Amniotic stem cell (primary cell): ENCODE results near the gene IL1RAPL1.

Source experiments
- DNase-seq: peaks from one replicate; lab custom pipeline; 2025; lab: John Stamatoyannopoulos, UW

IL1RAPL1 gene

DNA sequence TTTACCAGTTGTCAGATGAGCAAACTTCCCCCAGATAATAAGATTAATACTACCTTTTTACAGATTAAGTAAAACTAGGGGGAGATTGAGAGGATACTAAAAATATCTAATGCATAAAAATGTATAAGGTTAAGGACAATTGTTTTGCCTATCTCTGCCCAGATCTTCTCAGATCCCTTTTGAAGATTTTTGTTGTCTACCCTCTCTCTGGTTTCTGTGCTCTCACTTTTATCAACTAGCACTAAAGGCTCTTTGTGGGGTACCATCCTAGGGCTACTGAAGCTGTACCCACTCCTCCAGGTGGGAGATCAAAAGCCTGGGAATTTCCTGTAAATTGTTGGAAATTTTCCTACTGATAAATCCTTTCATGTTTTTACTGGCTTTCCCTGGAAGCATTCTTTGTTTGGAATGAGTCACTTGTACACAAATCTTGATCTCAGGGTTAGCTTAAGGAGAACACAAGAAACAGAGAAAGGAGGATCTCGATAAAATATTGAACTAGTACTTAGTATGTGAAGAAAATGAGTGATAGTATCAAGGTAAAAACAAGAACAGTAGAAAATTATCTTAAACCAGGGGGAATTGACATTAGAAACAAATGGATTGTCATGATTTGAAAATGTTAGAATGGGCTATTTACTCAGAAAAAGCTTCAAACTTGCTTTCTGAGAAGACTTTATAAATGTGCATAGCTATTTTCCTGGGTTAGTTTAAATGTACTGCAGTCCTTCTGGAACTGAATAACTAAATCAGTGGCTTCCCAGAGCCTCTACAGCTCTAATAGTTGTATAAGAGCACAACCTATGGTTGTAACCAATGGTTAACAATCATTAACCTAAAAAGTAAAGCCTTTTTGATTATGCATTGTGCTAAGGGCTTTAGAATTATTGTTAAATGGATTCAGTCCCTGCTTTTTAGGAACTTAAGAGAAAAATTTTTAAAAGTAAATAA is 948.2 kb downstream of the IL1RAPL1 start:
- no peak for DNase-seq

DNA sequence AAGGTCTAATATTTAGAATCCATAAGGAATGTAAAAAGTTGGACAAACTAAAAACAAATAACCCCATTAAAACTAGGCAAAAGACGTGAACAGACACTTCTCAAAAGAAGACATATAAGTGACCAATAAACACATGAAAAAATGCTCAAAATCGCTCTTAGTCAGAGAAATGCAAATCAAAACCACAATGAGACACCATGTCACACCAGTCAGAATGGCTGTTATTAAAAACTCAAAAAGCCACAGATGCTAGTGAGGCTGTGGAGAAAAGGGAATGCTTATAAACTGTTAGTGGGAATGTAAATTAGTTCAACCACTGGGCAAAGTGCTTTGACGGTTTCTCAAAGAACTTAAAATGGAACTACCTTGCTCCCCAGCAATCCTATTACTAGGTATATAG is 953.8 kb downstream of the IL1RAPL1 start:
- DNase-seq, result no peak

DNA sequence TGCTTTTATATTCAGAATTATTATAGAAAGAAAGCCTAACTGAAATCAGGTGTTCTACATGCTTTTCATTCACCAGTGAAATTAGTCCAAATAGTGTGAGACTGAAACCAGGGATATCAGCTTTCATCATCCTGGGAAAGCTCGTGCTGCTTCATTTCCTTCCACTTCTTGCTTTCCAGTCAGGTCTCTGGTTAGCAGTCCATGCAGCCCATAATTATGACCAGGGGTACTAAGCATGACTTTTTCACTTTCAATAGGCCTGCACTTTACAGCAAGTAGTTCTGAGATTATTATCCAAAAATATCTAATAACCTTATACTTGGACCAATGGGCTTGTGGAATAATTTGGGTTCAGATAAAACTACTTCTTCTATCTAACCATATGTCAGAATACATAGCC is 954.9 kb downstream of the IL1RAPL1 start:
- no peak for DNase-seq

- no peak for DNase-seq
Measured at GRCh38 chrX:29545878-29546277, 958.6 kb downstream of the IL1RAPL1 start.

DNA sequence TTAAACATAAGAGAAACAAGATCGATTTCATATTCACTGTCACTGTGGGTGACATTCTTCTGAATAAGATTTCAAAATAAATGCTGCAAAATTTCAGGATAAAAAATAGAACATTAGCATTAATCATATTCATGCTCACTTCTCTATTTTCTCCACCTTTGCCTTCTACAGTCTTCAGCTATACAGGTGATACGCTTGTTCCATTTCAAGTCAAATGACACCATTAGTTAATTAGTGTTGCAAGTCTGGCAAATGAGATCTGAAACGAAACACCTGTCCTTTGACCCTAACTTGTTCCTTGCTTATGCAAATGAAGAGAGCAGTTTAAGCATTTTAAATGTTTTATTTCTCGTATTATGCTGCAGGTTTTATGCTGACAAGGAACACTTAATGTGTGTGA is 960.6 kb downstream of the IL1RAPL1 start:
- no peak for DNase-seq

DNA sequence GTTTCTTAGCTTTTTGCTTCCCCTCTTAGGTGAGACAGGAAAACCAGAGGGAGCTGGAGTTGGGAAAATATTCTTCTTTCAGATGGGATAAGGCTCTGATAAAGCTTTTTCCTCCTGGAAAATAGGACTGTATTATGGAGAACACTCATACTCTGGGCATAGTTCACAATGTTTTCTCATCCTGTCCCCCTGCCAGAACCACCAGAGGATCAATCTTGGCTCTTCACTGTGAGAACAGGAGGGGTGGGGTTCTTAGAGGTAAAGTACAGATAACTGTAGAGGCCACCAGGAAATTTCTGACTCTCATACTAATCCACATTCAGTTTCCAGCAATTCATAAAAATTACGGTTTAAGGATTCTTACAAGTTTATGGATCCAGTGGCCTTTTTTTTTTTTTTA is 966.3 kb downstream of the IL1RAPL1 start:
- DNase-seq, result no peak

GRCh38 chrX:29555465-29556091 is 968.3 kb downstream of the IL1RAPL1 start:
- DNase-seq, result no peak

DNA sequence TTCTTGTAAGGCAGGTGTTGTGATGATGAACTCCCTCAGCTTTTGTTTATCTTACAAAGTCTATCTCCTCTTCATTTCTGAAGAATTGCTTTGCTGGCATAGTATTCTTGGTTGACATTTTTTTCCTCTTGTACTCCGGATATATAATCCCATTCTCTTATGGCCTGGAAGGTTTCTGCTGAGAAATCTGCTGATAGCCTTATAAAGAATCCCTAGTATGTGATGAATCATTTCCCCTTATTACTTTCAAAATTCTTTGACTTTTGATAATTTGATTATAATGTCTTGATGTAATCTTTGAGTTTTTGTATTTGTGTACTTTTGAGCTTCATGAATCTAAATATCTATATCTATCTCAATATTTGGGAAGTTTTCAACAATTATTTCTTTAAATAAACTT is 972.8 kb downstream of the IL1RAPL1 start:
- DNase-seq, result no peak

- DNase-seq, result no peak
Measured at GRCh38 chrX:29561417-29561816, 974.2 kb downstream of the IL1RAPL1 start.

- no peak for DNase-seq
Measured at GRCh38 chrX:29580560-29580959, 993.3 kb downstream of the IL1RAPL1 start.

DNA sequence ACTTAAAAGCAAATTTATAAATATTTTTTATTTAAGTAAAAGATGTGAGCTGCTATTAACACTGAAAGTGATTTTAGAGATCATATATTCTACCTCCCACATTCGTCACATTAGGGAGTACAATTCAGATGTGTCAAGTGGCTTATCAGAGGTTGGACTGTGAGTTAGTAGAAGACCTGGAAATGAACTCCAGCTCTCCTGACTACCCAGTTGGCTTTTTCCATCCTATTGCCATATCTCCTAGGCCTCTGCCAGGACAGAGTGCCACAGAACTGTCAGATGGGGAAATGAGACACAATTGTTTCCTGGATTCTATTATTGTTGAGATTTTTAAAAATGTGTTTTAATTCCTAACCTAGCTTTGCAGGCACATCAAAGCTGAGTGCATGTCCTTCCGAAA is 994.0 kb downstream of the IL1RAPL1 start:
- DNase-seq, result no peak

DNA sequence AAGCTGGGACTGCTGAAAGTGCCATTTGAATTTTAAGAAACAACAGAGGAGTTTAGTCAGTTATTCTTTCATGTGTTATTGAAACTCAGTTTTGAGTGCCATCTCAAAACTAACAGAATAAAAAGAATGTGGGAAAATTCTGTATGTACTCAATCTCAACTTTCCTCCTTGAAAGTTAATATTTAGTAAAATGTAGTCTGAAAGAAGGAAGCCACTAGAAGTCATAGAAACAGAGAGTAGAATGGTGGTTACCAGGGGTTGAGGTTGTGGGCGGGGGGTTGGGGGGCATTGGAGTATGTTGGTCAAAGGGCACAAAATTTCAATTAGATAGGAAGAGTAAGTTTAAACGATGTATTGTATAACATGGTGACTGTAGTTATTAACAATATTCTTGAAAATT is 999.9 kb downstream of the IL1RAPL1 start:
- no peak for DNase-seq

GRCh38 chrX:29590921-29591320 is 1003.7 kb downstream of the IL1RAPL1 start:
- no peak for DNase-seq

DNA sequence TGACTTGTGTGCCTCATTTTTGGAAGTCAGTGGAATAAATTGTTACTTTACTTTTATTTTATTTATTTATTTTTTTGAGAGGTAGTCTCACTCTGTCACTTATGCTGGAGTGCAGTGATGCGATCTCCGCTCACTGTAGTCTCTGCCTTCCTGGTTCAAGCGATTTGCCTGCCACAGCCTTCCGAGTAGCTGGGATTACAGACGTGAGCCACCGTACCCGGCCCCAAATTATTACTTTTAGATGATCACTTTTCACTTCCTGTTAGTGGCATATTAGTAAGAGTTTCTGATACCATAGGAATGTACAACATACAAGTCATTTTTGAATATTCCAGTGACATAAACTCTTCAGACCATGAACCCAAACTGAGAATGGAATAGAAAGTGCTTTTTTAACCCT is 1017.1 kb downstream of the IL1RAPL1 start:
- no peak for DNase-seq

DNA sequence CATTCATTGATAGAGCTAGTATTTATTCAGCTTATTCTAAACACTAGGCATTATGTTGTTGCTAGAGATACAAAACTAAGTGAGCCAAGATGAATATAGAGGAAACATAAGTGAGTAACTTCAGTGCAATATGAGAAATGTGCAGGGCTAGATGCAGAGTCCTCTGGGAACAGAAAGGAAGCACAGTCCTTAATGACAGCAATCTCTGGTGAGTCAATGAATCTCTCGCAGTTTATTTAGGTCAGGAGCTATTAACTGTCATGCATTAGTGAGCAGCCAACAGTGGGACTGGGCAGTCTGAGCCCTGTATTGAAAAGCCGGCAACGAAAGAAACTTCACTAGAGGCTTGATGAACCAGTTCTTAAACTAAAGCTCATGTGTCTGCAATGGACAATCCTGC is 1030.0 kb downstream of the IL1RAPL1 start:
- DNase-seq, result no peak

GRCh38 chrX:29617725-29618124 is 1030.5 kb downstream of the IL1RAPL1 start:
- no peak for DNase-seq

DNA sequence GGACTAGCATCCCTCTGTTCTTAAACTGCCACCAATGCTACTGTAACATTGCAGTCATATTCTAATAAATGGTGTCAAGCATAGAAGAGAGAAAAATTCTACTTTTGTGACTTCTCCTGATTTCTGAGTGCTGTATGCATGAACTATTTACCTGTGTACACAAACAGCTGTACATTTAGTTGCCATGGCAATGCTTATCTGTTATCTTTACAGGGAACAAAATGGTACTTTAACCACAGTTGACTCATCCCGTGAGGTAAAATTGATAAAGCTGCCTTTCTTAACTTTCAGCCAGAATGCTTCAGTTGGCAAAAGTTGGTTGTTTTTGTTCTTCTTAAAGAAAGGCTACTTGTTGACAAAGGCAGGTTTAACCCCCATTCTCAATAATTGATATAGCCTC is 1040.6 kb downstream of the IL1RAPL1 start:
- DNase-seq, result no peak

DNA sequence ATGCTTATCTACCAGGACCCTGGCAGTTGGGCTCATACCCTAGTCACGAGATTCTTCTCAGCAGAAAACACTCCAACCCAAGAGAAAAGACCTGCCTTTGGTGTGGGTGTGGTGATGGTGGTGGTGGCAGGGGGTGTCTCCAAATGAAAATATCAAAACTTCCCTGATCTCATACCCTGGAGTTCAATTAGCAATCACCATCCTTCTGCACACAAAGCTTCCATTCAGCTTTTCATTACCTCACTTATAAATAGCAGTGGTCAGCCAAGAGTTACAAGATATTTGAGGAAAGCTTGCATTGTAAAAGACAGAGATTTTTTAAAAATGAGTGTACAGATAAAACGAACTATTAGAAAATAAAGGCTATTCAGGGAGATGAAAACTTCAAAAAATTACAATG is 1047.3 kb downstream of the IL1RAPL1 start:
- DNase-seq, result no peak

DNA sequence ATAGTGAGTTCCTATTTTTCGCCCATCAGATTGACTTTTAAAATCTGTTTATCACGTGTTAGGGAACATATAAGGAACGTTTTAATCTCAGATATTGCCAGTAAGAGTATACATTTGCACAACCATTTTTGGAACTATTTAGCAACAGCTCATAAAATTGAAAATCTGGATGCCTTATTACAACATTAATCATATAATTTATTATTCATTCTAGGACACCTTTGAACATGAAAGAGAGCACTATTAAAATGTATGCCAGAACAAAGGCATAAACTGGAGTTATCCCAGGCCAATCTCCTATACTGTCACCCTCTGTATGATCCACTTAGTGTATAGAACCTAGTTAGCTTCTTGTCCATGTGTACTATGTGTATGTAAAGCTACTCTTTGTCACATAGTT is 1049.1 kb downstream of the IL1RAPL1 start:
- no peak for DNase-seq

- no peak for DNase-seq
Measured at GRCh38 chrX:29640106-29640505, 1052.9 kb downstream of the IL1RAPL1 start.

GRCh38 chrX:29641461-29641860 is 1054.2 kb downstream of the IL1RAPL1 start:
- DNase-seq, result no peak

DNA sequence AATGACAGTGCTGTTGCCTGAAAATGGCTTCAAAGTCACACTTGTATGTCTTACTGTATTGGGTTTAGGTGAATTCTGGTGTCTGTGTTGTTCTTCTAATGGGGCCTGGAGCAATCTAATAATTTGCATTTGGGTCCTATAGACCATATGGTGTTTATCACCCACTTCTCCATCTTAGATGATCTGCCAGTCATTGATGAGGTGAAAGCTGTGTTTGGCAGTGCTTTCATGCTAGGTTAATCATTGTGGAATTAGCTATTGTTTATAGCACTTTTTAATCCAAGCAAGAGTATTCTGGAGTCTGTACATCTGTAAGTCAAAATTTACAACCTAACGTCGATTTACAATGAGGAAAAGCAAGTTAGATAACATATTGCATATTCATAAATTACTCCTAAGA is 1055.9 kb downstream of the IL1RAPL1 start:
- DNase-seq, result no peak

DNA sequence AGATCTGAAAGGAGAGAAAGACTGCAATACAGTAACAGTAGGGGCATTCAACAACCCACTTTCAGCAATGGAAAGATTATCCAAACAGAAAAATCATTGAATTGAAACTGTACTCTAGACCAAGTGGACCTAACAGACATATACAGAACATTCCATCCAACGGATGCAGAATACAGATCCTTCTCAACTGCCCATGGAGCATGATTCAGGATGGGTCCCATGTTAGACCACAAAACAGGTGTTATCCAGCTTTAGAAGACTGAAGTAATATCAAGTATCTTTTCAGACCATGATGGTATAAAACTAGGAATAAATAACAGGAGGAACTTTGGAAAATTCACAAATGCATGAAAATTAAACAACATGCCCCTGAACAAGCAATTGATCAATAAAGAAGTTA is 1060.9 kb downstream of the IL1RAPL1 start:
- DNase-seq, result no peak

DNA sequence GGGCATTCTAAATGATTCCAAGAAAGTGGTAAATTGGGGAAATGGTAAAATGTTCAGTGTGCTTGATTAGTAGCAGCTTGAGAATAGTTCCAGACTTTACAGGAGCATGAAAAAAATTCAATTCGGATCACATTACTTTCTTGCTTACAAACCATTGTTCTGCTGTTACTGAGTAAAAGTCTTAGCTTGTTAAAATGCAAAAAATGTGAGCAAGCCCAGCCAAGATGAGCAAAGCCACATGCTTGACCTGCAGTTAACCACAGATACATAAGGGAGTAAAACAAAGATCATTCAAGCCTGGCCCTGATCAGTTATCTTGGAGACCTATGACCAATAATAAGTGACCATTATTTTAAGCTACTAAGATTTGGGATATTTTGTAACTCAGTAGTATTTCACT is 1065.2 kb downstream of the IL1RAPL1 start:
- DNase-seq, result no peak
